GM12865 (cell line): Measurements from ENCODE around the gene ZBTB40.

Experiments
- DNase-seq: peaks from one replicate; pipeline ENCODE4 v3.0.0; 2010; ENCODE audit warnings: low read depth
- H3K4me3 ChIP-seq: 2 replicates; pipeline ENCODE4 v1.5.1; 2011; ENCODE audit warnings: mild to moderate bottlenecking, low read depth, low read length, control low read depth
- CTCF ChIP-seq: IDR thresholded peaks from 2 replicates; pipeline ENCODE4 v1.5.1; 2011; ENCODE audit warnings: low read length, control low read depth, low read depth, inconsistent platforms; ENCODE audit not compliant: insufficient read depth; ENCODE audit errors: missing control alignments

ZBTB40 gene

GRCh38 chr1:22451702-22452480, at the start of gene ZBTB40:
Gene ZBTB40, plus strand, starts transcription at chr1:22451851. Its CDS starts 38,098 bp downstream, at chr1:22489949.
- peak; percentile 98 for DNase-seq
- no peak for TF ChIP-seq CTCF
- H3K4me3 ChIP-seq: peak within 1 kb of the TSS; percentile 90

- no peak for TF ChIP-seq CTCF
- DNase-seq: no peak
- no peak overlapping the region for H3K4me3 ChIP-seq
Measured at GRCh38 chr1:22402356-22403053, 49.1 kb upstream of the ZBTB40 start.

- no peak overlapping the region for H3K4me3 ChIP-seq
- no peak for DNase-seq
- no peak for TF ChIP-seq CTCF
Measured at GRCh38 chr1:22404486-22404885, 47.2 kb upstream of the ZBTB40 start.

GRCh38 chr1:22406722-22407495, 44.7 kb upstream of the ZBTB40 start:
- no peak for DNase-seq
- no peak for TF ChIP-seq CTCF
- no peak overlapping the region for H3K4me3 ChIP-seq

GRCh38 chr1:22408230-22408629, 43.4 kb upstream of the ZBTB40 start:
- H3K4me3 ChIP-seq: no peak overlapping the region
- no peak for TF ChIP-seq CTCF
- no peak for DNase-seq

GRCh38 chr1:22410401-22410800, 41.2 kb upstream of the ZBTB40 start:
- no peak overlapping the region for H3K4me3 ChIP-seq
- DNase-seq: no peak
- TF ChIP-seq CTCF: no peak
